Left lung (tissue), 10 donors: Measurements from ENCODE around the gene KLHL7. TPM values are rescaled to one million over a fixed set of nuclear protein-coding genes. Genes with fewer than 3 reads are reported as not detected.

Experiments
- ATAC-seq: fragments of 200-7000 bp; cut with Tn5 transposase; one replicate; pipeline ENCODE4 v1.9.1; 2020; ENCODE audit warnings: moderate library complexity
- DNase-seq, 4 donors: peaks; one replicate each; pipeline ENCODE4 v3.0.0-alpha.2; 2013 to 2020
- H3K27ac ChIP-seq, 2 donors: fragments of 200-600 bp; sonication (generic) in 1 of 2; one replicate each; pipeline versions ENCODE4 v1.5.0 to v1.8.0; 2020 to 2021
- H3K27me3 ChIP-seq, 2 donors: fragments of 200-600 bp; sonication (generic) in 1 of 2; one replicate each; pipeline versions ENCODE4 v1.5.0 to v1.8.0; 2020 to 2021
- H3K36me3 ChIP-seq, 2 donors: fragments of 200-600 bp; sonication (generic) in 1 of 2; one replicate each; pipeline versions ENCODE4 v1.5.0 to v1.8.0; 2020 to 2021
- H3K4me1 ChIP-seq, 2 donors: fragments of 200-600 bp; one replicate each; pipeline ENCODE4 v1.8.0; 2021
- H3K4me3 ChIP-seq, 2 donors: fragments of 200-600 bp; sonication (generic) in 1 of 2; one replicate each; pipeline versions ENCODE4 v1.5.0 to v1.8.0; 2020 to 2021; ENCODE audit warnings: mild to moderate bottlenecking in 1 of 2
- H3K9me3 ChIP-seq, 2 donors: fragments of 200-600 bp; sonication (generic) in 1 of 2; one replicate each; pipeline versions ENCODE4 v1.5.0 to v1.8.0; 2020 to 2021
- intact Hi-C, 2 donors: fragments of 100-400 bp; cut with DNase I; formaldehyde crosslinking; loops; one replicate each; pipeline versions ENCODE4 v1.11.2 to v1.14.2; 2022
- polyA plus RNA-seq, 6 donors: library from polyadenylated mRNA; unstranded; fragments of 120-200 nt; gene quantifications; one replicate each; pipeline ENCODE4 v1.2.1, GENCODE V29; 2013; ENCODE audit not compliant: insufficient read length in 6 of 6
- total RNA-seq, 2 donors: library from RNA; stranded (reverse); fragmentation: NEBNext Ultra II Directional; extraction: Animal tissue kit (Norgen Biotek cat#: 25700); gene quantifications; one replicate each; pipeline ENCODE4 v1.2.1, GENCODE V29; 2021
- TF ChIP-seq, protein P1 (sequence below), 2 donors: fragments of 200-600 bp; sonication (generic) in 1 of 2; IDR thresholded peaks; one replicate each; pipeline versions ENCODE4 v1.5.0 to v1.8.0; 2021; ENCODE audit warnings: antibody characterized with exemption in 2 of 2
- donor health status: DM: no; HTN: yes; CAD: no.
- donor health status: DM: no; HTN: no; CAD: no.

KLHL7 gene
- total and polyA plus RNA-seq, 8 donors: 18.1 to 55.9 (median 45.7) TPM

DNA sequence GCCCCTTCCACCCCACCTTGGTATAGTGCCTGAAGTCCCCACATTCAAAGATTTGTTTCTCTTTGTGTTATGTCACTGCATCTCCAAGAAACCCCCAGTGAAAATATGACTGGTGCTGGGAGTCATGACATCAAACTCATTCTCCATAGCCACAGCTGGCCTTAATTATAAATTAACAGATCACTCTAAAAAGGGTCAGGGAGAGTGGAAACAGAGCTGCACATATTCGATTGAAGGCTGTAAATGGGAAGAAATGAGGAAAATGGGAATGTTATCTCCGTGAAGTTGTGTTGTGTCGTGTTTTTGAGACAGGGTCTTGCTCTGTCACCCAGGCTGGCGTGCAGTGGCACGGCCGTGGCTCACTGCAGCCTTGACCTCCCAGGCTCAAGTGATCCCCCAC, 52.1 kb downstream of the KLHL7 start:
- TF ChIP-seq, protein P1, sequence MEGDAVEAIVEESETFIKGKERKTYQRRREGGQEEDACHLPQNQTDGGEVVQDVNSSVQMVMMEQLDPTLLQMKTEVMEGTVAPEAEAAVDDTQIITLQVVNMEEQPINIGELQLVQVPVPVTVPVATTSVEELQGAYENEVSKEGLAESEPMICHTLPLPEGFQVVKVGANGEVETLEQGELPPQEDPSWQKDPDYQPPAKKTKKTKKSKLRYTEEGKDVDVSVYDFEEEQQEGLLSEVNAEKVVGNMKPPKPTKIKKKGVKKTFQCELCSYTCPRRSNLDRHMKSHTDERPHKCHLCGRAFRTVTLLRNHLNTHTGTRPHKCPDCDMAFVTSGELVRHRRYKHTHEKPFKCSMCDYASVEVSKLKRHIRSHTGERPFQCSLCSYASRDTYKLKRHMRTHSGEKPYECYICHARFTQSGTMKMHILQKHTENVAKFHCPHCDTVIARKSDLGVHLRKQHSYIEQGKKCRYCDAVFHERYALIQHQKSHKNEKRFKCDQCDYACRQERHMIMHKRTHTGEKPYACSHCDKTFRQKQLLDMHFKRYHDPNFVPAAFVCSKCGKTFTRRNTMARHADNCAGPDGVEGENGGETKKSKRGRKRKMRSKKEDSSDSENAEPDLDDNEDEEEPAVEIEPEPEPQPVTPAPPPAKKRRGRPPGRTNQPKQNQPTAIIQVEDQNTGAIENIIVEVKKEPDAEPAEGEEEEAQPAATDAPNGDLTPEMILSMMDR (IDR thresholded peaks at IDR 0.05): no peak
- DNase-seq (peak in 1 of 4 donors; percentile 27), ATAC-seq (no peak)
- no peaks in the 10 kb centered on the region for H3K27me3 ChIP-seq
- H3K36me3 ChIP-seq: peaks cover 0 to 13% of the 10 kb centered on the region in 2 donors
- no peak overlapping the region for H3K4me3 ChIP-seq
- H3K27ac ChIP-seq: no peak overlapping the region
- H3K9me3 ChIP-seq: no peaks in the 10 kb centered on the region
- H3K4me1 ChIP-seq: no peaks in the 10 kb centered on the region
- intact Hi-C loops: no loop called here

DNA sequence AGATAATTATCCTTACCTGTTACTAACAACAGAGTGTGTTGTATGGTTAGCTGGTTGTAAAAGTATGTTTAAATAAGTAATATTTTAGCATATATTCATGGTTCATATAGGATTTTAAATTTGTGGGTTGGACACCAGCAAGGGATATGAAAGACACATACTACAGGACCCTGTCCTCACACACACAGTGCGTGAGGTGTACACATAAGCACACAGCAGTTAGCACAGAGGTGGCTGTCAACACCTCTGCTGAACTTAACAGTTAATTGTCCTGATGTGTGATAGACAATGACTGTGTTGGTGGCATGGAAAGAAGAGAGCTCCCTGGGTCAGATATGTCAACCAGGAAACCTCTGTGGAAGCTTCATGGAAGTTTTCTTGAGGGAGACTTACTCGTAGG, 53.0 kb downstream of the KLHL7 start:
- ATAC-seq: no peak
- Histone ChIP-seq H3K27me3 (no peaks in the 10 kb centered on the region), H3K9me3 (no peaks in the 10 kb centered on the region), H3K4me1 (no peaks in the 10 kb centered on the region), H3K27ac (no peak overlapping the region), H3K36me3 (peaks cover 0 to 5% of the 10 kb centered on the region in 2 donors), H3K4me3 (no peak overlapping the region)
- no peak for DNase-seq
- TF ChIP-seq, protein P1 (IDR thresholded peaks at IDR 0.05): no peak
- intact Hi-C loops: no loop called here

DNA sequence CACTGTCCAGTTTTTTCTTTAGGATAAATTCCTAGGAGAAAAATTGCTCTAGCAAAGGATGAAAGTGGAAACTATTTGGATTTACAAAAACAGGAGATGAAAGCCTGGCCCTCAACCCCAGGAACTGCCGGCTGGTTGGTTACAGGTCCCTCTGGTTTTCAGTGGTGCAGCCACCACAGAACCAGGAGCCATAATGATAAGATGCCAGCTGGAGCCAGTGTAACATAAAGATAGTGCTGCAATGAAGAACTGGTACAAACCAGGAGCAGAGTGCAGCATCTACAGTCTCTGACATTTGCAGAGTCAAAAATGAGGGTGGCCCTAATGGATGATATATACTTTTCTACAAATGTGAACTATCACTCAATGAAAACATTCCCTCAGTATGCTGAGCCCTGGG, 55.9 kb downstream of the KLHL7 start:
- no peaks in the 10 kb centered on the region for H3K27me3 ChIP-seq
- no peak overlapping the region for H3K27ac ChIP-seq
- intact Hi-C loops: no loop called here
- no peak overlapping the region for H3K4me3 ChIP-seq
- ATAC-seq: no peak
- TF ChIP-seq, protein P1 (IDR thresholded peaks at IDR 0.05): no peak
- no peaks in the 10 kb centered on the region for H3K36me3 ChIP-seq
- DNase-seq: no peak
- no peaks in the 10 kb centered on the region for H3K9me3 ChIP-seq
- H3K4me1 ChIP-seq: no peaks in the 10 kb centered on the region

DNA sequence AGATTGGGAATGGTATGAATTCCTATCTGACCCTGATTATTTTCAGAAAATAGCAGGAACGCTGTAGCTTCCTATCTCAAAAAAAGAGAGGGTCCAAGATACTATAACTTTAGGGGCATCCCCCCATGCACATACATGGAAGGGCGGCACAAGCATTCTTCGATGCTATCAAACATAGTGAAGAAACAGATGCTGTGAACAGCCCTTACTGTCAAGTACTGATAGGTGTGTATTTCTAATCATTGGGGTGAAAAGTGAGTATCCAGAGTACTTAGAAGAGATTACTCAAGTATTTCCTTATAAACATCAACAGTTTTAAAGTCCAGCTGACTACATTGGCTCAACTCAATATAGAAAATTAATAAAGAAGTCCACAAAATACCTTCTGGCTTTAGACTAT, 59.3 kb downstream of the KLHL7 start:
- TF ChIP-seq, protein P1 (IDR thresholded peaks at IDR 0.05): no peak
- DNase-seq: no peak
- Histone ChIP-seq H3K4me3 (no peak overlapping the region), H3K36me3 (peaks cover 0 to 6% of the 10 kb centered on the region in 2 donors), H3K4me1 (no peaks in the 10 kb centered on the region), H3K27ac (no peak overlapping the region), H3K27me3 (no peaks in the 10 kb centered on the region), H3K9me3 (no peaks in the 10 kb centered on the region)
- ATAC-seq: no peak
- intact Hi-C loops: no loop called here

DNA sequence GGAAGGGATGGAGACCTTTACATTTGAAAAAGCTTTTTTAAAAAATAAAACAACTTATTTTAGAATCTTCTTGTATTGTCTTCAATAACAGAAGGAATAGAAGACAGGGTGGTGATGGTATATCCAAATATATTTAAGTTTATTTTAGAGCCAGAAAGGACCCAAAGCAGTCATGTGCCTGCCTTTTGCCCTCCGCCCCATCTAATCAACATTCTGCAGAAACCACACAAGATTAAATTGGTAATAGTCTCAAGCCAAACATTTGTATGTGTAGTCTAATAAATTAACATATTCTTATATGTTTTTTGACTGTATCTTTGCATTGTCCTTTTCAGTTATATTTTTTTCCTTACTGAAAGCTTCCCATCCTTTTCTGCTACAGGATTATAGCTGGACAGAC, 59.7 kb downstream of the KLHL7 start:
- Histone ChIP-seq H3K27me3 (no peaks in the 10 kb centered on the region), H3K4me1 (no peaks in the 10 kb centered on the region), H3K27ac (no peak overlapping the region), H3K36me3 (peaks cover 0 to 6% of the 10 kb centered on the region in 2 donors), H3K9me3 (no peaks in the 10 kb centered on the region), H3K4me3 (no peak overlapping the region)
- DNase-seq (no peak), ATAC-seq (no peak)
- TF ChIP-seq, protein P1 (IDR thresholded peaks at IDR 0.05): no peak
- intact Hi-C loops: no loop called here
